ENCODE data around the gene LDLRAD3. TPM values are rescaled to one million over a fixed set of nuclear protein-coding genes. Genes with fewer than 3 reads are reported as not detected.

The LDLRAD3 gene
- total RNA-seq, 1 experiment from 2014 or later = 19.0 TPM

- Histone ChIP-seq H3K9me3 (ENCODE audit: control insufficient read depth in 1 of 2, insufficient read depth in 1 of 2, low read depth in 1 of 2, low read length in 2 of 2) (peaks cover 0 to 5% of the 10 kb centered on the region in 2 experiments; a peak in 1 of 4 replicates), H3K4me1 (ENCODE audit: control insufficient read depth in 1 of 2, insufficient read depth in 2 of 2, low read length in 2 of 2) (no peaks in the 10 kb centered on the region), H3K9ac (ENCODE audit: low read length) (no peak overlapping the region), H3K4me2 (ENCODE audit: low read length) (no peak overlapping the region), H3K36me3 (ENCODE audit: control insufficient read depth in 1 of 2, insufficient read depth in 2 of 2, low read length in 2 of 2) (no peaks in the 10 kb centered on the region), H4K20me1 (ENCODE audit: insufficient read depth) (no peaks in the 10 kb centered on the region), H3K4me3 (replicated peaks in 1 of 2; ENCODE audit: low read depth in 1 of 2, low read length in 2 of 2) (no peak overlapping the region), H3K27me3 (ENCODE audit: insufficient read depth, low read length) (no peaks in the 10 kb centered on the region), H3K9me2 (ENCODE audit: insufficient read depth) (no peaks in the 10 kb centered on the region), H2AFZ (ENCODE audit: low read depth, low read length, poor library complexity, severe bottlenecking) (no peak overlapping the region), H3K79me2 (ENCODE audit: insufficient read depth, low read length) (no peaks in the 10 kb centered on the region), H3K27ac (ENCODE audit: low read depth, low read length) (no peak overlapping the region)
- DNase-seq (ENCODE audit: low read depth, low spot score) (no peak), ATAC-seq (no peak)
- ChIA-PET POLR2A (no interaction called here), RAD21 (ENCODE audit: low non-redundant PET in 1 of 2, low total read pairs in 2 of 2, uncharacterized antibody in 2 of 2, unreplicated experiment in 2 of 2) (no interaction called here), CTCF (no interaction called here)
- intact Hi-C loops (cut with micrococcal nuclease) = no loop called here
- no peak for TF ChIP-seq CBX3 (IDR thresholded peaks at IDR 0.05; ENCODE audit: low read depth)
- TF ChIP-seq EZH2 (IDR thresholded peaks at IDR 0.05) = no peak
- TF ChIP-seq JUND (IDR thresholded peaks at IDR 0.05) = no peak
- TF ChIP-seq, protein P1, sequence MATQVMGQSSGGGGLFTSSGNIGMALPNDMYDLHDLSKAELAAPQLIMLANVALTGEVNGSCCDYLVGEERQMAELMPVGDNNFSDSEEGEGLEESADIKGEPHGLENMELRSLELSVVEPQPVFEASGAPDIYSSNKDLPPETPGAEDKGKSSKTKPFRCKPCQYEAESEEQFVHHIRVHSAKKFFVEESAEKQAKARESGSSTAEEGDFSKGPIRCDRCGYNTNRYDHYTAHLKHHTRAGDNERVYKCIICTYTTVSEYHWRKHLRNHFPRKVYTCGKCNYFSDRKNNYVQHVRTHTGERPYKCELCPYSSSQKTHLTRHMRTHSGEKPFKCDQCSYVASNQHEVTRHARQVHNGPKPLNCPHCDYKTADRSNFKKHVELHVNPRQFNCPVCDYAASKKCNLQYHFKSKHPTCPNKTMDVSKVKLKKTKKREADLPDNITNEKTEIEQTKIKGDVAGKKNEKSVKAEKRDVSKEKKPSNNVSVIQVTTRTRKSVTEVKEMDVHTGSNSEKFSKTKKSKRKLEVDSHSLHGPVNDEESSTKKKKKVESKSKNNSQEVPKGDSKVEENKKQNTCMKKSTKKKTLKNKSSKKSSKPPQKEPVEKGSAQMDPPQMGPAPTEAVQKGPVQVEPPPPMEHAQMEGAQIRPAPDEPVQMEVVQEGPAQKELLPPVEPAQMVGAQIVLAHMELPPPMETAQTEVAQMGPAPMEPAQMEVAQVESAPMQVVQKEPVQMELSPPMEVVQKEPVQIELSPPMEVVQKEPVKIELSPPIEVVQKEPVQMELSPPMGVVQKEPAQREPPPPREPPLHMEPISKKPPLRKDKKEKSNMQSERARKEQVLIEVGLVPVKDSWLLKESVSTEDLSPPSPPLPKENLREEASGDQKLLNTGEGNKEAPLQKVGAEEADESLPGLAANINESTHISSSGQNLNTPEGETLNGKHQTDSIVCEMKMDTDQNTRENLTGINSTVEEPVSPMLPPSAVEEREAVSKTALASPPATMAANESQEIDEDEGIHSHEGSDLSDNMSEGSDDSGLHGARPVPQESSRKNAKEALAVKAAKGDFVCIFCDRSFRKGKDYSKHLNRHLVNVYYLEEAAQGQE (IDR thresholded peaks at IDR 0.05; ENCODE audit: low read depth) = no peak
- no peak for TF ChIP-seq POLR2A (IDR thresholded peaks at IDR 0.05; ENCODE audit: borderline replicate concordance, extremely low read depth, insufficient read depth, insufficient read length)
- no peak for TF ChIP-seq TCF7L2 (IDR thresholded peaks at IDR 0.05; ENCODE audit: borderline replicate concordance, extremely low read depth, insufficient read depth, insufficient read length)
- TF ChIP-seq EZH2phosphoT487 (IDR thresholded peaks at IDR 0.05; ENCODE audit: borderline replicate concordance) = no peak
- TF ChIP-seq SRF (IDR thresholded peaks at IDR 0.05; ENCODE audit: low read depth) = no peak
- no peak for TF ChIP-seq MAX (IDR thresholded peaks at IDR 0.05)
- TF ChIP-seq SP1 (IDR thresholded peaks at IDR 0.05; ENCODE audit: low read depth) = no peak
- BruUV-seq (replicated peaks) = no TSS peak
These were observed 165.2 kb downstream of the LDLRAD3 start for GRCh38 chr11:36108881-36109589.
